Measurements from ENCODE around the gene HSP90B1.

The HSP90B1 gene

GRCh38 chr12:103965590-103966504 lies 35.6 kb downstream of the HSP90B1 start, which contains the start of gene TDG:
TSS of gene TDG (plus strand) at chr12:103965872. CDS start at chr12:103966038, 166 bp downstream.
- TF ChIP-seq FOXP2 (optimal IDR thresholded peaks at IDR 0.05; ENCODE audit: borderline replicate concordance, extremely low read depth, extremely low read length, insufficient read depth) (peak; percentile 61), SIN3A (IDR thresholded peaks at IDR 0.05; ENCODE audit: borderline replicate concordance, insufficient read depth, low read length) (0 out of 2 replicates have a peak, but pooled peaks have one; percentile 69), TAF1 (IDR thresholded peaks at IDR 0.05; ENCODE audit: borderline replicate concordance, insufficient read depth, low read length) (peak; percentile 93; the same call in 1 of the 2 replicates), POLR2AphosphoS5 (IDR thresholded peaks at IDR 0.05; ENCODE audit: low read depth, low read length) (peak; percentile 82), REST (IDR thresholded peaks at IDR 0.05; ENCODE audit: insufficient read depth in 1 of 2, low read depth in 2 of 2, low read length in 2 of 2) (peak in 1 of 2 experiments; percentile 65; a peak in 1 of 4 replicates)

- no peak for TF ChIP-seq REST (IDR thresholded peaks at IDR 0.05; ENCODE audit: insufficient read depth in 1 of 2, low read depth in 2 of 2, low read length in 2 of 2)
- TF ChIP-seq TAF1 (IDR thresholded peaks at IDR 0.05; ENCODE audit: borderline replicate concordance, insufficient read depth, low read length) = no peak
- no peak for TF ChIP-seq FOXP2 (optimal IDR thresholded peaks at IDR 0.05; ENCODE audit: borderline replicate concordance, extremely low read depth, extremely low read length, insufficient read depth)
- no peak for TF ChIP-seq SIN3A (IDR thresholded peaks at IDR 0.05; ENCODE audit: borderline replicate concordance, insufficient read depth, low read length)
- no peak for TF ChIP-seq POLR2AphosphoS5 (IDR thresholded peaks at IDR 0.05; ENCODE audit: low read depth, low read length)
Observed at GRCh38 chr12:103966736-103967135, 36.5 kb downstream of the HSP90B1 start.

GRCh38 chr12:103969391-103969790 lies 39.2 kb downstream of the HSP90B1 start:
- 0 out of 2 replicates have a peak, but pooled peaks have one; percentile 17 for TF ChIP-seq POLR2AphosphoS5 (IDR thresholded peaks at IDR 0.05; ENCODE audit: low read depth, low read length)
- no peak for TF ChIP-seq FOXP2 (optimal IDR thresholded peaks at IDR 0.05; ENCODE audit: borderline replicate concordance, extremely low read depth, extremely low read length, insufficient read depth)

- TF ChIP-seq REST (IDR thresholded peaks at IDR 0.05; ENCODE audit: insufficient read depth in 1 of 2, low read depth in 2 of 2, low read length in 2 of 2) (no peak), FOXP2 (optimal IDR thresholded peaks at IDR 0.05; ENCODE audit: borderline replicate concordance, extremely low read depth, extremely low read length, insufficient read depth) (no peak), SIN3A (IDR thresholded peaks at IDR 0.05; ENCODE audit: borderline replicate concordance, insufficient read depth, low read length) (no peak), POLR2AphosphoS5 (IDR thresholded peaks at IDR 0.05; ENCODE audit: low read depth, low read length) (no peak), TAF1 (IDR thresholded peaks at IDR 0.05; ENCODE audit: borderline replicate concordance, insufficient read depth, low read length) (no peak)
Observed at GRCh38 chr12:103973909-103974308, 43.7 kb downstream of the HSP90B1 start.

- no peak for TF ChIP-seq TAF1 (IDR thresholded peaks at IDR 0.05; ENCODE audit: borderline replicate concordance, insufficient read depth, low read length)
- no peak for TF ChIP-seq POLR2AphosphoS5 (IDR thresholded peaks at IDR 0.05; ENCODE audit: low read depth, low read length)
- no peak for TF ChIP-seq REST (IDR thresholded peaks at IDR 0.05; ENCODE audit: insufficient read depth in 1 of 2, low read depth in 2 of 2, low read length in 2 of 2)
- no peak for TF ChIP-seq FOXP2 (optimal IDR thresholded peaks at IDR 0.05; ENCODE audit: borderline replicate concordance, extremely low read depth, extremely low read length, insufficient read depth)
- TF ChIP-seq SIN3A (IDR thresholded peaks at IDR 0.05; ENCODE audit: borderline replicate concordance, insufficient read depth, low read length) = no peak
Observed at GRCh38 chr12:103975368-103975767, 45.2 kb downstream of the HSP90B1 start.
